Measurements from ENCODE around the gene MYO7A. TPM values are rescaled to one million over a fixed set of nuclear protein-coding genes. Genes with fewer than 3 reads are reported as not detected.

Gene MYO7A
- total and polyA plus RNA-seq, 2 donors (not counting 1 experiment from before 2014, with no cell fraction given), result 0.03 to 0.07 TPM

DNA sequence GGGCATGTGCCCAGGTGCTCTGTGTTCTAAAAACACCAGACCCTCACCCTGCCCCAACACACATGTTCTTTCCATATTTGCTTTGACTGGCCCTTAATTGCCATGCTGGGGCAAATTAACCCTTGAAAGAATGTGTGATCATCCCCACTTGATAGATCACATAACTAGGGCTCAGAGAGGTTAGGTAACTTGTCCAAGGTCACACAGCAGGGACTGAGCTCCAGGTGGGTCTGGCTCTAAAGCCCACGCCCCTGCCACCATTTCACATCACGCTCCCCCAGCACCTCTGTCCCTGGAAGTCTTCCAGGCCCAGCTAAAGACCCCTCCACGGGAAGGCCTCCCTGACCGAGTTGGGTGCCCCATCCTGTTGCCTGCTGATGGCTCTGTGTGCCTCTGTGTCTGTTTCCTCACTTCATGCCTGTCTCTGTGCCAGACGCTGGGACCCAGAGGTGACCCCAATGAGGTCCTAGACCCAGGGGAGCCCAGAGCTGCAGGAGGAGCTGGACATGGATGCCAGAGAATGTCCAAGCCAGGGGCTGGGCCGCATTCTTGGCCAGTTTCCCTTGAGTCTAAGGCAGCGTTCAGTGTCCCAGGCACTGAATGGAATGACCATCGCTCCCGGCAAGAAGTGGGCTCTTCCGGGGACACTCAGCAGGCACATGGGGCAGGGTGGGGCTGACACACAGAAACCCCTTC, 79.7 kb downstream of the MYO7A start:
- no peak overlapping the region for H3K27ac ChIP-seq (ENCODE audit: low read length in 2 of 2)
- CTCF ChIA-PET, result no interaction called here
- no peak overlapping the region for H3K4me3 ChIP-seq (ENCODE audit: control extremely low read depth in 1 of 5, extremely low read depth in 1 of 5, insufficient read depth in 1 of 5, low read depth in 2 of 5, low read length in 4 of 5)
- Mint-ChIP-seq H3K27ac (no peak overlapping the region), H3K27me3 (no peaks in the 10 kb centered on the region), H3K4me1 (no peaks in the 10 kb centered on the region), H3K9me3 (ENCODE audit: insufficient read depth) (no peaks in the 10 kb centered on the region), H3K4me3 (no peak overlapping the region)
- H4K20me1 ChIP-seq (ENCODE audit: control insufficient read depth, insufficient read depth, low read length, poor library complexity, severe bottlenecking), result no peaks in the 10 kb centered on the region
- no peaks in the 10 kb centered on the region for H3K27me3 ChIP-seq (replicated peaks in 1 of 4; ENCODE audit: control extremely low read depth in 1 of 4, control insufficient read depth in 3 of 4, insufficient read depth in 4 of 4, low read length in 3 of 4)
- no peaks in the 10 kb centered on the region for H3K36me3 ChIP-seq (replicated peaks in 1 of 2; ENCODE audit: control extremely low read depth in 1 of 2, control insufficient read depth in 1 of 2, extremely low read depth in 1 of 2, insufficient read depth in 2 of 2, low read length in 1 of 2)
- H3K4me1 ChIP-seq (ENCODE audit: control insufficient read depth in 2 of 2, insufficient read depth in 2 of 2, low read length in 2 of 2), result no peaks in the 10 kb centered on the region
- no peaks in the 10 kb centered on the region for H3K79me2 ChIP-seq (ENCODE audit: control insufficient read depth, insufficient read depth, low read length)
- intact Hi-C loops (cut with micrococcal nuclease), result no loop called here
- TF ChIP-seq EZH2 (IDR thresholded peaks at IDR 0.05; ENCODE audit: borderline replicate concordance, insufficient read depth, low read depth, low read length, poor library complexity, severe bottlenecking), result no peak
- TF ChIP-seq, protein P1, sequence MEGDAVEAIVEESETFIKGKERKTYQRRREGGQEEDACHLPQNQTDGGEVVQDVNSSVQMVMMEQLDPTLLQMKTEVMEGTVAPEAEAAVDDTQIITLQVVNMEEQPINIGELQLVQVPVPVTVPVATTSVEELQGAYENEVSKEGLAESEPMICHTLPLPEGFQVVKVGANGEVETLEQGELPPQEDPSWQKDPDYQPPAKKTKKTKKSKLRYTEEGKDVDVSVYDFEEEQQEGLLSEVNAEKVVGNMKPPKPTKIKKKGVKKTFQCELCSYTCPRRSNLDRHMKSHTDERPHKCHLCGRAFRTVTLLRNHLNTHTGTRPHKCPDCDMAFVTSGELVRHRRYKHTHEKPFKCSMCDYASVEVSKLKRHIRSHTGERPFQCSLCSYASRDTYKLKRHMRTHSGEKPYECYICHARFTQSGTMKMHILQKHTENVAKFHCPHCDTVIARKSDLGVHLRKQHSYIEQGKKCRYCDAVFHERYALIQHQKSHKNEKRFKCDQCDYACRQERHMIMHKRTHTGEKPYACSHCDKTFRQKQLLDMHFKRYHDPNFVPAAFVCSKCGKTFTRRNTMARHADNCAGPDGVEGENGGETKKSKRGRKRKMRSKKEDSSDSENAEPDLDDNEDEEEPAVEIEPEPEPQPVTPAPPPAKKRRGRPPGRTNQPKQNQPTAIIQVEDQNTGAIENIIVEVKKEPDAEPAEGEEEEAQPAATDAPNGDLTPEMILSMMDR (IDR thresholded peaks at IDR 0.05), result no peak
- POLR2A ChIA-PET, result no interaction called here
- no peaks in the 10 kb centered on the region for H3K9me3 ChIP-seq (ENCODE audit: control extremely low read depth in 1 of 3, control insufficient read depth in 2 of 3, insufficient read depth in 1 of 3, low read length in 2 of 3)
- DNase-seq (no peak), ATAC-seq (ENCODE audit: low read depth) (no peak)
- H3K4me2 ChIP-seq (replicated peaks; ENCODE audit: low read depth, low read length, poor library complexity, severe bottlenecking), result no peak overlapping the region
- no peak overlapping the region for H3K9ac ChIP-seq (ENCODE audit: low read length)
- WGBS (ENCODE audit: insufficient coverage), result 86% methylated on average over 10 of the region's 10 CpGs
- no peak overlapping the region for H2AFZ ChIP-seq (ENCODE audit: insufficient read depth, low read depth, low read length, poor library complexity, severe bottlenecking)

DNA sequence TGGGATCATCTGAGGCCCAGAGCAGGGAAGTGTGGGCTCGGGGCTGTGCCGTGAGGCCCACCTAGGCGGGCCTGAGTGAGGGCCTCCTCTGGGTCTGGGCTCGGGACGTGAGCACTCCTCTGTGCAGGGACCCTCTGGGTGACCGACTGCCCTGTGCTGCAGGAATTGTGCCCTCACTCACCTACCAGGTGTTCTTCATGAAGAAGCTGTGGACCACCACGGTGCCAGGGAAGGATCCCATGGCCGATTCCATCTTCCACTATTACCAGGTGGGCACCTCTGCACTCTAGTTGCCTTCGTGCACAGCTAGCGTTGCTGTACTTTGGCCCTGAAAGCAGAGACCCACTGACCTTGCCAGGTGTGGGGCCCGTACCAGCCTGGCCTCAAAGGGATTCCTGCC, 80.5 kb downstream of the MYO7A start:
- Histone ChIP-seq H2AFZ (ENCODE audit: insufficient read depth, low read depth, low read length, poor library complexity, severe bottlenecking) (no peak overlapping the region), H3K79me2 (ENCODE audit: control insufficient read depth, insufficient read depth, low read length) (no peaks in the 10 kb centered on the region), H4K20me1 (ENCODE audit: control insufficient read depth, insufficient read depth, low read length, poor library complexity, severe bottlenecking) (no peaks in the 10 kb centered on the region), H3K9ac (ENCODE audit: low read length) (no peak overlapping the region), H3K9me3 (ENCODE audit: control extremely low read depth in 1 of 3, control insufficient read depth in 2 of 3, insufficient read depth in 1 of 3, low read length in 2 of 3) (no peaks in the 10 kb centered on the region), H3K4me1 (ENCODE audit: control insufficient read depth in 2 of 2, insufficient read depth in 2 of 2, low read length in 2 of 2) (no peaks in the 10 kb centered on the region), H3K4me3 (ENCODE audit: control extremely low read depth in 1 of 5, extremely low read depth in 1 of 5, insufficient read depth in 1 of 5, low read depth in 2 of 5, low read length in 4 of 5) (no peak overlapping the region), H3K27ac (ENCODE audit: low read length in 2 of 2) (no peak overlapping the region), H3K36me3 (replicated peaks in 1 of 2; ENCODE audit: control extremely low read depth in 1 of 2, control insufficient read depth in 1 of 2, extremely low read depth in 1 of 2, insufficient read depth in 2 of 2, low read length in 1 of 2) (no peaks in the 10 kb centered on the region), H3K4me2 (replicated peaks; ENCODE audit: low read depth, low read length, poor library complexity, severe bottlenecking) (no peak overlapping the region), H3K27me3 (replicated peaks in 1 of 4; ENCODE audit: control extremely low read depth in 1 of 4, control insufficient read depth in 3 of 4, insufficient read depth in 4 of 4, low read length in 3 of 4) (no peaks in the 10 kb centered on the region)
- DNase-seq (no peak), ATAC-seq (ENCODE audit: low read depth) (no peak)
- H3K27me3 Mint-ChIP-seq, result no peaks in the 10 kb centered on the region
- intact Hi-C loops (cut with micrococcal nuclease), result no loop called here
- H3K4me3 Mint-ChIP-seq, result no peak overlapping the region
- H3K27ac Mint-ChIP-seq, result no peak overlapping the region
- WGBS (ENCODE audit: insufficient coverage), result 79% methylated on average over 11 of the region's 11 CpGs
- H3K9me3 Mint-ChIP-seq (ENCODE audit: insufficient read depth), result no peaks in the 10 kb centered on the region
- TF ChIP-seq, protein P1 (IDR thresholded peaks at IDR 0.05), result no peak
- no peak for TF ChIP-seq EZH2 (IDR thresholded peaks at IDR 0.05; ENCODE audit: borderline replicate concordance, insufficient read depth, low read depth, low read length, poor library complexity, severe bottlenecking)
- POLR2A ChIA-PET, result no interaction called here
- H3K4me1 Mint-ChIP-seq, result no peaks in the 10 kb centered on the region
- CTCF ChIA-PET, result no interaction called here
